CD14-positive monocyte (primary cell): ENCODE measurements around the gene HRH2. TPM values are rescaled to one million over a fixed set of nuclear protein-coding genes. Genes with fewer than 3 reads are reported as not detected.
A peak's percentile ranks its signal among the peaks of the same experiment; 100 is the strongest.

Source experiments
- DNase-seq, 3 donors: peaks; one replicate each; pipeline ENCODE4 v3.0.0-alpha.2; 2011 to 2022
- H2AFZ ChIP-seq: 2 replicates; pipeline ENCODE4 v1.6.0; 2012; ENCODE audit warnings: mild to moderate bottlenecking, low read depth, low read length, inconsistent platforms; ENCODE audit not compliant: insufficient read depth, poor library complexity, severe bottlenecking
- H3K27ac ChIP-seq, 2 donors: 1 replicate in 1 of 2; 2 replicates in 1 of 2; pipeline ENCODE4 v1.5.1; 2012 to 2013; ENCODE audit warnings: low read length in 2 of 2, control low read depth in 1 of 2, inconsistent platforms in 1 of 2, low read depth in 1 of 2, mild to moderate bottlenecking in 1 of 2
- H3K27me3 ChIP-seq, 2 donors: one replicate each; pipeline versions ENCODE4 v1.6.0 to v1.6.1; 2011 to 2013; ENCODE audit warnings: low read length in 2 of 2; ENCODE audit not compliant: control insufficient read depth in 2 of 2, insufficient read depth in 2 of 2
- H3K36me3 ChIP-seq, 2 donors: replicated peaks in 1 of 2; 1 replicate in 1 of 2; 2 replicates in 1 of 2; pipeline versions ENCODE4 v1.5.1 to v1.6.1; 2012 to 2013; ENCODE audit warnings: low read length in 2 of 2, control low read depth in 1 of 2, inconsistent platforms in 1 of 2, mild to moderate bottlenecking in 1 of 2; ENCODE audit not compliant: insufficient read depth in 2 of 2, control insufficient read depth in 1 of 2
- H3K4me1 ChIP-seq, 2 donors: 1 replicate in 1 of 2; 2 replicates in 1 of 2; pipeline versions ENCODE4 v1.5.1 to v1.6.1; 2012 to 2013; ENCODE audit warnings: low read length in 2 of 2, control low read depth in 1 of 2, inconsistent platforms in 1 of 2, mild to moderate bottlenecking in 1 of 2, moderate library complexity in 1 of 2; ENCODE audit not compliant: insufficient read depth in 2 of 2, control insufficient read depth in 1 of 2
- H3K4me2 ChIP-seq: replicated peaks from 2 replicates; pipeline ENCODE3; 2012; ENCODE audit warnings: low read length, moderate library complexity, mild to moderate bottlenecking; ENCODE audit not compliant: poor library complexity, severe bottlenecking; ENCODE audit errors: extremely low read depth
- H3K4me3 ChIP-seq, 3 experiments: fragments of 200-600 bp in 1 of 3; sonication (generic) in 1 of 3; replicated peaks in 1 of 3; 1 replicate in 2 of 3; 2 replicates in 1 of 3; pipeline ENCODE4 v1.5.1; 2011 to 2013; ENCODE audit warnings: low read length in 3 of 3, mild to moderate bottlenecking in 3 of 3, control low read depth in 2 of 3, low read depth in 2 of 3, inconsistent platforms in 1 of 3, moderate library complexity in 1 of 3
- H3K79me2 ChIP-seq: 2 replicates; pipeline ENCODE4 v1.6.0; 2012; ENCODE audit warnings: mild to moderate bottlenecking, control low read depth, inconsistent platforms, low read length, moderate library complexity; ENCODE audit not compliant: insufficient read depth
- H3K9ac ChIP-seq: 2 replicates; pipeline ENCODE4 v1.6.0; 2017; ENCODE audit warnings: low read length, mild to moderate bottlenecking; ENCODE audit not compliant: insufficient read depth, poor library complexity, severe bottlenecking
- H3K9me3 ChIP-seq, 2 donors: replicated peaks in 1 of 2; 1 replicate in 1 of 2; 2 replicates in 1 of 2; pipeline versions ENCODE4 v1.5.1 to v1.6.1; 2012 to 2013; ENCODE audit warnings: low read length in 2 of 2, control low read depth in 1 of 2; ENCODE audit not compliant: control insufficient read depth in 1 of 2, insufficient read depth in 1 of 2
- H4K20me1 ChIP-seq: 2 replicates; pipeline ENCODE4 v1.6.0; 2012; ENCODE audit warnings: mild to moderate bottlenecking, low read length, control low read depth, moderate library complexity; ENCODE audit not compliant: insufficient read depth
- H3K27ac Mint-ChIP-seq, 7 donors: one replicate each; pipeline ENCODE4 v1.8.0; 2020; ENCODE audit warnings: mild to moderate bottlenecking in 7 of 7, mixed read lengths in 7 of 7, moderate library complexity in 6 of 7, inconsistent platforms in 2 of 7
- H3K27me3 Mint-ChIP-seq, 3 donors: one replicate each; pipeline ENCODE4 v1.8.0; 2021 to 2022; ENCODE audit warnings: low read depth in 3 of 3, mild to moderate bottlenecking in 3 of 3, mixed read lengths in 3 of 3, moderate library complexity in 3 of 3, inconsistent platforms in 1 of 3
- H3K36me3 Mint-ChIP-seq, 2 donors: one replicate each; pipeline ENCODE4 v1.8.0; 2020; ENCODE audit warnings: mixed read lengths in 2 of 2, inconsistent platforms in 1 of 2, mild to moderate bottlenecking in 1 of 2
- H3K4me1 Mint-ChIP-seq: one replicate; pipeline ENCODE4 v1.8.0; 2020; ENCODE audit warnings: mild to moderate bottlenecking, mixed read lengths
- H3K4me3 Mint-ChIP-seq, 2 donors: one replicate each; pipeline ENCODE4 v1.8.0; 2020; ENCODE audit warnings: mild to moderate bottlenecking in 2 of 2, mixed read lengths in 2 of 2, moderate library complexity in 1 of 2
- H3K9me3 Mint-ChIP-seq, 7 donors: one replicate each; pipeline ENCODE4 v1.8.0; 2020 to 2022; ENCODE audit warnings: mixed read lengths in 7 of 7, mild to moderate bottlenecking in 6 of 7, moderate library complexity in 6 of 7, inconsistent platforms in 2 of 7
- WGBS: methylation state at CpG from one replicate; pipeline ENCODE4 v1.1.5; 2013; ENCODE audit warnings: missing lambda C conversion rate; ENCODE audit not compliant: insufficient coverage; 5-methylcytosine and 5-hydroxymethylcytosine counted together
- intact Hi-C, 2 donors: fragments of 100-400 bp; cut with micrococcal nuclease; formaldehyde crosslinking; loops; one replicate each; pipeline versions ENCODE4 v1.15.0 to v1.15.1; 2023
- polyA plus RNA-seq, 3 donors: library from polyadenylated mRNA; depleted of rRNA in 1 of 3; unstranded in 2 of 3; stranded (reverse) in 1 of 3; fragments of 300-500 nt in 2 of 3; fragments of >200 nt in 1 of 3; fragmentation: Illumina TruSeq in 2 of 3; gene quantifications; 1 replicate in 2 of 3; 2 replicates in 1 of 3; pipeline ENCODE4 v1.2.3, GENCODE V29; 2012 to 2021
- TF ChIP-seq, protein P1 (sequence below): fragments of 200-600 bp; IDR thresholded peaks from one replicate; pipeline ENCODE4 v1.8.0; 2022; ENCODE audit warnings: antibody characterized with exemption, mild to moderate bottlenecking

HRH2 gene
- polyA plus RNA-seq, 3 donors: 10.6 to 71.7 (median 25.5) TPM

DNA sequence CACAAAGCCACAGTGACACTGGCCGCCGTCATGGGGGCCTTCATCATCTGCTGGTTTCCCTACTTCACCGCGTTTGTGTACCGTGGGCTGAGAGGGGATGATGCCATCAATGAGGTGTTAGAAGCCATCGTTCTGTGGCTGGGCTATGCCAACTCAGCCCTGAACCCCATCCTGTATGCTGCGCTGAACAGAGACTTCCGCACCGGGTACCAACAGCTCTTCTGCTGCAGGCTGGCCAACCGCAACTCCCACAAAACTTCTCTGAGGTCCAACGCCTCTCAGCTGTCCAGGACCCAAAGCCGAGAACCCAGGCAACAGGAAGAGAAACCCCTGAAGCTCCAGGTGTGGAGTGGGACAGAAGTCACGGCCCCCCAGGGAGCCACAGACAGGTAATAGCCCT, 26.1 kb downstream of the HRH2 start:
- WGBS: 94% methylated on average over 5 of the region's 13 CpGs
- Mint-ChIP-seq H3K36me3 (peaks cover 63 to 82% of the 10 kb centered on the region in 2 donors), H3K27me3 (peaks cover 0 to 3% (median 1%) of the 10 kb centered on the region in 3 donors), H3K27ac (peak overlapping the region in 4 of 7 donors; percentile 25 to 83 (median 78)), H3K9me3 (peaks cover 0 to 3% (median 0%) of the 10 kb centered on the region in 7 donors), H3K4me1 (peaks cover 73% of the 10 kb centered on the region), H3K4me3 (no peak overlapping the region)
- no peak for DNase-seq
- peaks cover 100% of the 10 kb centered on the region for H3K79me2 ChIP-seq
- H2AFZ ChIP-seq: no peak overlapping the region
- no peak overlapping the region for H3K4me3 ChIP-seq
- peak overlapping the region in 1 of 2 donors; percentile 92 for H3K27ac ChIP-seq
- intact Hi-C loops: no loop called here
- TF ChIP-seq, protein P1, sequence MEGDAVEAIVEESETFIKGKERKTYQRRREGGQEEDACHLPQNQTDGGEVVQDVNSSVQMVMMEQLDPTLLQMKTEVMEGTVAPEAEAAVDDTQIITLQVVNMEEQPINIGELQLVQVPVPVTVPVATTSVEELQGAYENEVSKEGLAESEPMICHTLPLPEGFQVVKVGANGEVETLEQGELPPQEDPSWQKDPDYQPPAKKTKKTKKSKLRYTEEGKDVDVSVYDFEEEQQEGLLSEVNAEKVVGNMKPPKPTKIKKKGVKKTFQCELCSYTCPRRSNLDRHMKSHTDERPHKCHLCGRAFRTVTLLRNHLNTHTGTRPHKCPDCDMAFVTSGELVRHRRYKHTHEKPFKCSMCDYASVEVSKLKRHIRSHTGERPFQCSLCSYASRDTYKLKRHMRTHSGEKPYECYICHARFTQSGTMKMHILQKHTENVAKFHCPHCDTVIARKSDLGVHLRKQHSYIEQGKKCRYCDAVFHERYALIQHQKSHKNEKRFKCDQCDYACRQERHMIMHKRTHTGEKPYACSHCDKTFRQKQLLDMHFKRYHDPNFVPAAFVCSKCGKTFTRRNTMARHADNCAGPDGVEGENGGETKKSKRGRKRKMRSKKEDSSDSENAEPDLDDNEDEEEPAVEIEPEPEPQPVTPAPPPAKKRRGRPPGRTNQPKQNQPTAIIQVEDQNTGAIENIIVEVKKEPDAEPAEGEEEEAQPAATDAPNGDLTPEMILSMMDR: no peak
- H3K36me3 ChIP-seq: peaks cover 59 to 77% of the 10 kb centered on the region in 2 donors
- no peaks in the 10 kb centered on the region for H3K9me3 ChIP-seq
- peaks cover 49 to 65% of the 10 kb centered on the region in 2 donors for H3K4me1 ChIP-seq
- no peak overlapping the region for H3K4me2 ChIP-seq
- peaks cover 77% of the 10 kb centered on the region for H4K20me1 ChIP-seq
- no peak overlapping the region for H3K9ac ChIP-seq
- no peaks in the 10 kb centered on the region for H3K27me3 ChIP-seq

DNA sequence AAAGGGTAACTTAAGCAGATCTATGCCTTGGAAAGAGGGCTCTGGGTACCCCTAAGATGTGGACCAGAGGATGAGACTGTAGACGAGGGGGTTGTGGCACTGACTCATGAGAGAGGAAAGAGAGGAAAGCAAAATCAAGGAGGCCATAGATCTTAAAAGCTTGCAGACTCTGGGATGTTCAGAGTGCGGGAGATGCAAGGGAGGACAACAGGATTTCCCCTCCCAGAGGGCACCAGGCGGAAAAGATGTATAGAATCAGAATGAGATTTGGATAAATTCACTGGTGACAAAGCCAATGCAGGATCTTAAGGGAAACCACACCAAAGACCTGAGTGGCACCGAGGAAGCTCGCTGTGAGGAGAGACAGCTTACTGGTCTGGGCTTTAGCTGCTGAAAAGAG, 27.1 kb downstream of the HRH2 start:
- Histone ChIP-seq H3K27ac (peak overlapping the region in 1 of 2 donors; percentile 92), H3K4me3 (no peak overlapping the region), H4K20me1 (peaks cover 67% of the 10 kb centered on the region), H3K4me1 (peaks cover 49 to 65% of the 10 kb centered on the region in 2 donors), H3K9me3 (no peaks in the 10 kb centered on the region), H3K36me3 (peaks cover 59 to 69% of the 10 kb centered on the region in 2 donors), H3K4me2 (no peak overlapping the region), H2AFZ (no peak overlapping the region), H3K9ac (no peak overlapping the region), H3K79me2 (peaks cover 94% of the 10 kb centered on the region), H3K27me3 (no peaks in the 10 kb centered on the region)
- DNase-seq: no peak
- H3K9me3 Mint-ChIP-seq: peaks cover 0 to 3% (median 0%) of the 10 kb centered on the region in 7 donors
- TF ChIP-seq, protein P1: no peak
- 91% methylated on average over 4 of the region's 5 CpGs for WGBS
- no peak overlapping the region for H3K4me3 Mint-ChIP-seq
- H3K27me3 Mint-ChIP-seq: peaks cover 0 to 3% (median 0%) of the 10 kb centered on the region in 3 donors
- H3K4me1 Mint-ChIP-seq: peaks cover 73% of the 10 kb centered on the region
- intact Hi-C loops: no loop called here
- peaks cover 55 to 77% of the 10 kb centered on the region in 2 donors for H3K36me3 Mint-ChIP-seq
- peak overlapping the region in 6 of 7 donors; percentile 46 to 98 (median 80) for H3K27ac Mint-ChIP-seq
